ENCODE data around the gene SHISA2. TPM values are rescaled to one million over a fixed set of nuclear protein-coding genes. Genes with fewer than 3 reads are reported as not detected.

The SHISA2 gene
- total RNA-seq, 1 donor from 2014 or later, result 34.1 TPM

DNA sequence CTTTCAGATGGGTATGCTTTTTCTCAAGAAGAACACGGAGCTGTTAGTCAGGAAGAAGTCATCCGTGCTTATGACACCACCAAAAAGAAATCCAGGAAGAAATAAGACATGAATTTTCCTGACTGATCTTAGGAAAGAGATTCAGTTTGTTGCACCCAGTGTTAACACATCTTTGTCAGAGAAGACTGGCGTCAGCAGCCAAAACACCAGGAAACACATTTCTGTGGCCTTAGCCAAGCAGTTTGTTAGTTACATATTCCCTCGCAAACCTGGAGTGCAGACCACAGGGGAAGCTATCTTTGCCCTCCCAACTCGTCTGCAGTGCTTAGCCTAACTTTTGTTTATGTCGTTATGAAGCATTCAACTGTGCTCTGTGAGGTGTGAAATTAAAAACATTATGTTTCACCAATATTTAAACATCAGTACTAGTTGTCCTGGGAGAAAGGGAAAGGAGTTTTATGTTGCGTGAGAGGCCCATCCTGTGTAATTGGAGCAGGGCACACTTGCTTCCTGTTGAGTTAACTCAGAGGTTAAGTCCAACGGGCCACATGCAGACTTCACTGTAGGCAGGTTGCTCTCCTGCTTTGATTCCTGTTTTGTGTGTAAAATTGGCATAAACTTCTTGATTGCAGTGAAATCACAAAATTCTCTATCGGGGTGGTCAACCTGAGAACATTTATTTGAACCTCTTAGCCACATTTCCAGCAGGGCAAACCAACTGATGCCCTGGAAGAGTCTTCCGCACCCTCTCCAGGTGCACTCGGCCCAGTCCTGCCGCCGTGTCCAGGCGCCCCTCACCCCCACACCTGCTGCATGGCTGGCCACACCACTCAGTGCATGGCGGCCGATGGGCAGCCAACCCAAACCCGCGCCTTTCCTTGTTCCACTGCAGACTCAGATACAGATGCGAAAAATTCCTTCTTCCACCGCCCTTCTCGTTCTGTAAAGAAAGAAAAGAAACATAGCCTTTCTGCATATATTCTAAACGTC lies 31.6 kb downstream of the SHISA2 start:
- no peak overlapping the region for H3K4me3 Mint-ChIP-seq (ENCODE audit: unreplicated experiment)
- H3K4me1 Mint-ChIP-seq (ENCODE audit: low read depth, unreplicated experiment), result peaks cover 37% of the 10 kb centered on the region
- no peak overlapping the region for H3K27ac Mint-ChIP-seq (ENCODE audit: unreplicated experiment)
- no peaks in the 10 kb centered on the region for H3K27me3 Mint-ChIP-seq (ENCODE audit: unreplicated experiment)
- H3K36me3 Mint-ChIP-seq (ENCODE audit: unreplicated experiment), result no peaks in the 10 kb centered on the region
- TF ChIP-seq, protein P1, sequence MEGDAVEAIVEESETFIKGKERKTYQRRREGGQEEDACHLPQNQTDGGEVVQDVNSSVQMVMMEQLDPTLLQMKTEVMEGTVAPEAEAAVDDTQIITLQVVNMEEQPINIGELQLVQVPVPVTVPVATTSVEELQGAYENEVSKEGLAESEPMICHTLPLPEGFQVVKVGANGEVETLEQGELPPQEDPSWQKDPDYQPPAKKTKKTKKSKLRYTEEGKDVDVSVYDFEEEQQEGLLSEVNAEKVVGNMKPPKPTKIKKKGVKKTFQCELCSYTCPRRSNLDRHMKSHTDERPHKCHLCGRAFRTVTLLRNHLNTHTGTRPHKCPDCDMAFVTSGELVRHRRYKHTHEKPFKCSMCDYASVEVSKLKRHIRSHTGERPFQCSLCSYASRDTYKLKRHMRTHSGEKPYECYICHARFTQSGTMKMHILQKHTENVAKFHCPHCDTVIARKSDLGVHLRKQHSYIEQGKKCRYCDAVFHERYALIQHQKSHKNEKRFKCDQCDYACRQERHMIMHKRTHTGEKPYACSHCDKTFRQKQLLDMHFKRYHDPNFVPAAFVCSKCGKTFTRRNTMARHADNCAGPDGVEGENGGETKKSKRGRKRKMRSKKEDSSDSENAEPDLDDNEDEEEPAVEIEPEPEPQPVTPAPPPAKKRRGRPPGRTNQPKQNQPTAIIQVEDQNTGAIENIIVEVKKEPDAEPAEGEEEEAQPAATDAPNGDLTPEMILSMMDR (IDR thresholded peaks at IDR 0.05; ENCODE audit: partially characterized antibody, unreplicated experiment), result no peak
- H3K9me3 Mint-ChIP-seq (ENCODE audit: unreplicated experiment), result peaks cover 1% of the 10 kb centered on the region
- no peak for DNase-seq

DNA sequence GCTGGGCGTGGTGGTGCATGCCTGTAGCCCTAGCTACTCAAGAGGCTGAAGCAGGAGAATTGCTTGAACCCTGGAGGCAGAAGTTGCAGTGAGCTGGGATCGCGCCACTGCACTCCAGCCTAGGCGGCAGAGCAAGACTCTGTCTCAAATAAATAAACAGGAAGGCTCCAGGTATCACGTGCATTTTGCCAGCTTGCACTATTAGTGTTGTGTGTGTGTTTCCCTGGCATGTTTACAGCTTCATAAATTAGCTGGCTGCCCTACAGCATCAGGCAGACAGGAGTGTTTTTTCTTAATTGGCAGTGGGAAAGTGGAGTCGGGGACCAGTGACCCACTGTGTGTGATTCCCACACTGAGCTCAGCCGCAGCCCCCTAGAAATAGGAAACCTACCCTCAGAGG lies 32.6 kb downstream of the SHISA2 start:
- no peak overlapping the region for H3K27ac Mint-ChIP-seq (ENCODE audit: unreplicated experiment)
- peaks cover 1% of the 10 kb centered on the region for H3K9me3 Mint-ChIP-seq (ENCODE audit: unreplicated experiment)
- TF ChIP-seq, protein P1 (IDR thresholded peaks at IDR 0.05; ENCODE audit: partially characterized antibody, unreplicated experiment), result no peak
- no peak overlapping the region for H3K4me3 Mint-ChIP-seq (ENCODE audit: unreplicated experiment)
- peaks cover 32% of the 10 kb centered on the region for H3K4me1 Mint-ChIP-seq (ENCODE audit: low read depth, unreplicated experiment)
- no peaks in the 10 kb centered on the region for H3K27me3 Mint-ChIP-seq (ENCODE audit: unreplicated experiment)
- H3K36me3 Mint-ChIP-seq (ENCODE audit: unreplicated experiment), result no peaks in the 10 kb centered on the region
- DNase-seq, result no peak

DNA sequence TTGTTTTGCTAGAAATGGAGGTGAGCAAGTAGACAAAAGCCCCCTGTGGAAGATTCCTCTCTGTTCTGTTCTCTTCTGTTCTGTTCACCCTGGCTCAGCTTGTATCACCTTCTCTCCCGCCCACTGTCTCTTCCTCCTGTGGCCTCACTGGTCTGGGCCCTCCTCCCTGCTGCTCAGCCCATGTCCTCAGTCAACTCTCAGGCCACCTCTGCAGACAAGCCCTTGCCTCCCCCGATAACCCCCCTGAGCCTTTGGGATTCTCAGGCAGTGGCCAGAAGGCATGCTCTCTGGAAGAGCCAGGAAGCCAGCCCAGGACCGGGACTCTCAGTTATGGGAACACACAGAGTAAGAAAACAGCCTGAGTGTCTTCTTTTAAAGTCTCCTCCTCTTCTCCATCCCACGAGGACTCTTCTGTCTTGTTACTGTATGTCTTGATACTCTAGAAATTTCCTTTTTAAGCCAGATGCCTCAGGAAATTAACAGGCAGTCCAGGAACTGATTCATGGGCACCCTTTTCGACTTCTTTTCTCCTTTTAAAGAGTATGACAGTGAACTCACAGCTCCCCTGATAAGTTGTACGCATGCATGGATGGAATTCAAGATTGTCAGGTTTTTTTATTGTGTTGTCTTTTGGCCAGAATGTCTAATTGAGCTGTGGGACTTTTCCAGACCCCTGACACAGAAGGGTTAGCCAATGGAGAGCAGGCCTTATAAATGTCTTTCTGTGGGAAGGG lies 33.7 kb downstream of the SHISA2 start:
- TF ChIP-seq, protein P1 (IDR thresholded peaks at IDR 0.05; ENCODE audit: partially characterized antibody, unreplicated experiment), result no peak
- Mint-ChIP-seq H3K27ac (ENCODE audit: unreplicated experiment) (no peak overlapping the region), H3K4me1 (ENCODE audit: low read depth, unreplicated experiment) (peaks cover 25% of the 10 kb centered on the region), H3K27me3 (ENCODE audit: unreplicated experiment) (no peaks in the 10 kb centered on the region), H3K9me3 (ENCODE audit: unreplicated experiment) (peaks cover 1% of the 10 kb centered on the region), H3K4me3 (ENCODE audit: unreplicated experiment) (no peak overlapping the region), H3K36me3 (ENCODE audit: unreplicated experiment) (no peaks in the 10 kb centered on the region)
- DNase-seq, result no peak

DNA sequence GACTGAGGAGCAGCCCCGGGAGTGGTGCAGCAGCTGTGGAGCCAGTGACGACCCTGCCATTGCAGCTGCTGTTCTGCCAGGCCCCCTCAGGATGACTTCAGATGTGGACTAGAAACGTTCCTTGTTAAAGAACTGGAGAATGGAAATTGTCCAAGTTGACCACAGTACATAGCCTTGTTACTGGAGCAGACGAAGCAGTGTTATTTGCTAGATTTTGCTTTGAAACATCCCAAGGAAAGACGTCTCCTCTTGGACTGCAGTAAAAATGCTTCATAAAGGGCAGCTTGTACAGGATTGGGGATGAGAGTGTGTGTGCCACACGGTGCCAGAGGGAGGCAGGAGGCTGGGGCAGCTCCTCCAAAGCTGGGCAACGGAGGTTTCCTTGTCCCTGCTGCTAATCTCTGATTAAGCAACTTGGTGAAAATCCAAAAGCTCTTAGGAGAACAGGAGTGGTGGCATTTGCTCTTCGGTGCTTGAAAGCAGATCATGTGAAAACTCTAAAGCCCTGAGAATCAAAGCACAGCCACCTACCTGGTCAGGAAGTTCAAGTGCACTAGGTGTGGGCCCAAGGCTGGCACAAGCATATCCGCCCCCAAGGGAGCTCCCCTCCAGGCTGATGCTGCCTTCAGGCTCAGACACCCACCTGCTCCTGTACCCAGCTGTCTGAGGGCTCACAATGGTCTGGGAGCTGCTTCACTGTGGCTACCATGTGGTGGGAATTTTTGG lies 34.5 kb downstream of the SHISA2 start:
- H3K4me3 Mint-ChIP-seq (ENCODE audit: unreplicated experiment), result no peak overlapping the region
- H3K36me3 Mint-ChIP-seq (ENCODE audit: unreplicated experiment), result no peaks in the 10 kb centered on the region
- H3K9me3 Mint-ChIP-seq (ENCODE audit: unreplicated experiment), result peaks cover 1% of the 10 kb centered on the region
- TF ChIP-seq, protein P1 (IDR thresholded peaks at IDR 0.05; ENCODE audit: partially characterized antibody, unreplicated experiment), result no peak
- H3K4me1 Mint-ChIP-seq (ENCODE audit: low read depth, unreplicated experiment), result peaks cover 17% of the 10 kb centered on the region
- no peaks in the 10 kb centered on the region for H3K27me3 Mint-ChIP-seq (ENCODE audit: unreplicated experiment)
- no peak for DNase-seq
- H3K27ac Mint-ChIP-seq (ENCODE audit: unreplicated experiment), result no peak overlapping the region
